Type B pancreatic cell (in vitro differentiated cells): ENCODE measurements around the gene CACNA1B. TPM values are rescaled to one million over a fixed set of nuclear protein-coding genes. Genes with fewer than 3 reads are reported as not detected.
A peak's percentile ranks its signal among the peaks of the same experiment; 100 is the strongest.

ENCODE experiments used
- DNase-seq: peaks from one replicate; pipeline ENCODE4 v3.0.0; 2021; ENCODE audit warnings: mixed read lengths; ENCODE audit not compliant: unreplicated experiment; ENCODE audit errors: extremely low spot score
- H3K27ac Mint-ChIP-seq: 2 replicates; pipeline ENCODE4 v1.8.0; 2021; ENCODE audit warnings: mild to moderate bottlenecking, mixed read lengths
- H3K27me3 Mint-ChIP-seq: 2 replicates; pipeline ENCODE4 v1.8.0; 2021; ENCODE audit warnings: mixed read lengths
- H3K36me3 Mint-ChIP-seq: 2 replicates; pipeline ENCODE4 v1.8.0; 2021; ENCODE audit warnings: mixed read lengths
- H3K4me1 Mint-ChIP-seq: one replicate; pipeline ENCODE4 v1.8.0; 2021; ENCODE audit warnings: mixed read lengths; ENCODE audit not compliant: unreplicated experiment
- H3K4me3 Mint-ChIP-seq: 2 replicates; pipeline ENCODE4 v1.8.0; 2021; ENCODE audit warnings: mild to moderate bottlenecking, mixed read lengths
- H3K9me3 Mint-ChIP-seq: 2 replicates; pipeline ENCODE4 v1.8.0; 2021; ENCODE audit warnings: mixed read lengths
- total RNA-seq: library from RNA; stranded (reverse); gene quantifications from 2 replicates; pipeline ENCODE4 v1.2.1, GENCODE V29; 2021; ENCODE audit warnings: low replicate concordance
- TF ChIP-seq, protein P1 (sequence below): fragments of 200-600 bp; sonication (generic); conservative IDR thresholded peaks from 2 replicates; pipeline ENCODE4 v1.5.0; 2021; ENCODE audit warnings: antibody characterized with exemption, mild to moderate bottlenecking

The CACNA1B gene
- total RNA-seq, 1 donor from 2014 or later: 2.4 TPM

DNA sequence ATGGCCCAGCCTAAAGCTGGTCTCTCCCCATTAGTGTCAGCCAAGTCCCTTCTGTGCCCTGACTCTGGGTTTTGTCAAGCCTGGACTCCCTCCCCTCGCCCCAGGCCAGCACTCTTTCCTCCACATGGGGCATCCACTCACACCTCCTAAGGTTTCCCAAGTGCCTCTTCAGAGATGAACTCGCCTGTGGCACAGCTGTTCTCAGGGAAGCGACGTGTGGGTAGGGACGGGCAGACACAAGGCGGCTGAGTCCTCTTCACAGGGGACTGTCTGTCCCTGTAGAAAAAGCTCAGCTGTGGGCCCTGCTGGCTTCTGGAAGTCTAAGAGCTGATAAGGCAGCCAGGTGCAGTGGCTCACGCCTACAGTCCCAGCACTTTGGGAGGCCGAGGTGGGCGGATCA lies 78.5 kb downstream of the CACNA1B start:
- Mint-ChIP-seq H3K27me3 (peaks cover 3% of the 10 kb centered on the region), H3K4me1 (no peaks in the 10 kb centered on the region), H3K27ac (no peak overlapping the region), H3K4me3 (no peak overlapping the region), H3K36me3 (no peaks in the 10 kb centered on the region), H3K9me3 (no peaks in the 10 kb centered on the region)
- TF ChIP-seq, protein P1, sequence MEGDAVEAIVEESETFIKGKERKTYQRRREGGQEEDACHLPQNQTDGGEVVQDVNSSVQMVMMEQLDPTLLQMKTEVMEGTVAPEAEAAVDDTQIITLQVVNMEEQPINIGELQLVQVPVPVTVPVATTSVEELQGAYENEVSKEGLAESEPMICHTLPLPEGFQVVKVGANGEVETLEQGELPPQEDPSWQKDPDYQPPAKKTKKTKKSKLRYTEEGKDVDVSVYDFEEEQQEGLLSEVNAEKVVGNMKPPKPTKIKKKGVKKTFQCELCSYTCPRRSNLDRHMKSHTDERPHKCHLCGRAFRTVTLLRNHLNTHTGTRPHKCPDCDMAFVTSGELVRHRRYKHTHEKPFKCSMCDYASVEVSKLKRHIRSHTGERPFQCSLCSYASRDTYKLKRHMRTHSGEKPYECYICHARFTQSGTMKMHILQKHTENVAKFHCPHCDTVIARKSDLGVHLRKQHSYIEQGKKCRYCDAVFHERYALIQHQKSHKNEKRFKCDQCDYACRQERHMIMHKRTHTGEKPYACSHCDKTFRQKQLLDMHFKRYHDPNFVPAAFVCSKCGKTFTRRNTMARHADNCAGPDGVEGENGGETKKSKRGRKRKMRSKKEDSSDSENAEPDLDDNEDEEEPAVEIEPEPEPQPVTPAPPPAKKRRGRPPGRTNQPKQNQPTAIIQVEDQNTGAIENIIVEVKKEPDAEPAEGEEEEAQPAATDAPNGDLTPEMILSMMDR: no peak
- no peak for DNase-seq

DNA sequence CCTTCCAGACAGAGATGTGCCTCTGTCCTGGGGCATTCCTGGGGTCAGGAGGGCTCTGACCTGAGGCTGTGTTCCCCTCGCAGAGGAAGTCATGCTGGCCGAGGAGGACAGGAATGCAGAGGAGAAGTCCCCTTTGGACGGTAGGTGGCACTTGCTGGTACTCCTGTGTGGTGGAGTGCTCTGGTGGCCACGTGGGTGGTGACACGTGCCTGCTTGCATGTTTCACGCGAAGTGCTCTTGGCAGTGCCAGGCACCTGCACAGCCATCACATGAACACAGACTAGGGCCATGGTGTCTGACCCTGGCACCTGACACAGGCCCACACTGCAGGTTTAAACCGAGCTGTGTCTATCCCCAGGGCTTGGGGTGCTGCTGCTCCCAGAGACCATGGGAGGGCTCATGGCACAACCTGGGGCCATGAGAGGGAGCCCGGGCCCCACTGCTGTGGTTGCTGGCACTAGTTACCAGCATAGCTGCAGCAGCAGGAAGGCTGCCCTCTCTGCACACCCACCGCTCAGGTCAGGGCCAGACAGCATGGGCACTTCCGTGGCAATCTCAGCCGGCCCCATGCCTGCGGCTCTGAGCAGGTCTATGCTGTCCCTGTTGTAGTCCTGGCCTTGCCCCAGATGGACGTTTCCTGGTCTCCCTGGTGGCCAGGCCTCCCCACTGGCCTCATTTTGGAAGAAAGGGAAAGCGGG lies 79.3 kb downstream of the CACNA1B start:
- H3K36me3 Mint-ChIP-seq: no peaks in the 10 kb centered on the region
- H3K27me3 Mint-ChIP-seq: peaks cover 3% of the 10 kb centered on the region
- H3K9me3 Mint-ChIP-seq: no peaks in the 10 kb centered on the region
- H3K4me1 Mint-ChIP-seq: no peaks in the 10 kb centered on the region
- H3K4me3 Mint-ChIP-seq: no peak overlapping the region
- no peak overlapping the region for H3K27ac Mint-ChIP-seq
- no peak for DNase-seq
- TF ChIP-seq, protein P1: no peak

DNA sequence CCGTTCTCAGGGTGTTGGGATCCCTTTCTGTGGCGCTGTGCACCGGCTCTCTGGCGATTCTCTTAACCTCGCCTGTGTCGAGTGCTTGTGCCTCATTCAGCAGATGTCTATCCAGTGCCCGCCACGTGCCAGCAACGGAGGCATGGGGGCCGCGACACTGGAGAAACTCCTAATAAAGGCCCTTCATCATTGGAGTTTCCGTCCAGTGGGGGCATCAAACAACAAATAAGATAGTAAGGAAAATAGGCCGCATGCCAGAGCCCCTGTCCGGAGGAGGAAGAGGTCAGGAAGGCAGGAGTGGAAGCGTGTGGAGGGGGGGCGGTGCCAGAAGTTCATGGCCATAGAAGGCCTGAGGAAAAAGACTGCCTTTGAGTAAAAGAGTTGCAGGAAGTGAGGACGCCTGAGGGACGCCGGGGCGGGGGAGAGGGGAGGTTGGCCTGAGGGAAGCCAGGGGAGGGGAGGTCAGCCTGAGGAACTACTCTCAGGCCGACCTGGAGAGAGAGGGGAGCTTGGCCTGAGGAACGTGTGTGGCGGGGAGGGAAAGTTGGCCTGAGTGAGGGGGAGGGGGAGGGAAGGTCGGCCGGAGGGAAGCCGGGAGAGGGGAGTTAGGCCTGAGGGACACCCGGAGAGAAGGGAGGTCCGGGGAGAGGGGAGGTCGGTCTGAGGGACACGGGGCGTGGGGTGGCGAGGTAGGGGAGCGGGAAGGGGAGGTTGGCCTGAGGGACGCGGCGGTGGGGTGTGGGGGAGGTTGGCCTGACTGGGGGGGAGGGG lies 82.2 kb downstream of the CACNA1B start:
- no peak for DNase-seq
- H3K9me3 Mint-ChIP-seq: peaks cover 6% of the 10 kb centered on the region
- H3K27ac Mint-ChIP-seq: no peak overlapping the region
- H3K4me3 Mint-ChIP-seq: no peak overlapping the region
- H3K36me3 Mint-ChIP-seq: no peaks in the 10 kb centered on the region
- TF ChIP-seq, protein P1: no peak
- H3K27me3 Mint-ChIP-seq: peaks cover 8% of the 10 kb centered on the region
- H3K4me1 Mint-ChIP-seq: no peaks in the 10 kb centered on the region

DNA sequence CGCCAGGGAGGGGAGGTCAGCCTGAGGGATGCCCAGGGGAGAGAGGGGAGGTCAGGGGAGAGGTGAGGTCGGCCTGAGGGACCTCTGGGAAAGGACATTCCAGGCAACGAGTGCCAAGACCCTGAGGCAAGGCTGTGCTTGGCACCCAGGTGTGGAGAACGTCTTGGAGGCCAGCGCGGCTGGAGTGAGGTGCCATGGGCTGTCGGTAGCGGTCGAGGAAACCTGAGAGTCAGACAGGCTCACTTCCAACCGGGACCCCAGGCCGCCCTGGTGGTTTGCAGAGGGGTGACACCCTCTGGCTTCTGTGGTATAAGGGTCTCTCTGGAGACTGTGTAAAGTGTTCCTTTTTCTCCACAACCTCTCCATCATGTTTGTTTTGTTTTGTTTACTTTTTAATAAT lies 82.9 kb downstream of the CACNA1B start:
- TF ChIP-seq, protein P1: peak; percentile 54
- Mint-ChIP-seq H3K27me3 (peaks cover 8% of the 10 kb centered on the region), H3K36me3 (no peaks in the 10 kb centered on the region), H3K4me1 (no peaks in the 10 kb centered on the region), H3K4me3 (no peak overlapping the region), H3K9me3 (peaks cover 6% of the 10 kb centered on the region), H3K27ac (no peak overlapping the region)
- DNase-seq: no peak

DNA sequence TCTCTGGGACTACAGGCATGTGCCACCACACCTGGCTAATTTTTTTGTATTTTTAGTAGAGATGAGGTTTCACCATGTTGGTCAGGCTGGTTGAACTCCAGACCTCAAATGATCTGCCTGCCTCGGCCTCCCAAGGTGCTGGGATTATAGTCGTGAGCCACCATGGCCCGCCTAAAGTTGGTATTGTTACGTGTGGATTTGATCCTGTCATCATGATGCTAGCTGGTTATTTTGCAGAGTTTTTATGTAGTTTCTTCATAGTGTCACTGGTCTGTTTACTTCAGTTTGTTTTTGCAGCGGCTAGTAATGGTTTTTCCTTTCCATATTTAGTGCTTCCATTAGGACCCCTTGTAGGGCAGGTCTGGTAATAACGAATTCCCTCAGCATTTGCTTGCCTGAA lies 85.9 kb downstream of the CACNA1B start:
- H3K27me3 Mint-ChIP-seq: peaks cover 6% of the 10 kb centered on the region
- TF ChIP-seq, protein P1: no peak
- H3K27ac Mint-ChIP-seq: no peak overlapping the region
- H3K4me1 Mint-ChIP-seq: no peaks in the 10 kb centered on the region
- no peaks in the 10 kb centered on the region for H3K36me3 Mint-ChIP-seq
- no peak overlapping the region for H3K4me3 Mint-ChIP-seq
- DNase-seq: no peak
- H3K9me3 Mint-ChIP-seq: peaks cover 6% of the 10 kb centered on the region
